ENCODE data around the gene ADIPOR2.
A peak's percentile ranks its signal among the peaks of the same experiment; 100 is the strongest.
"Not testable (repeated sequence)": the region's sequence is repeated elsewhere in the genome, so short reads cannot be mapped to it uniquely, and the experiment has no call there.

ADIPOR2 gene

GRCh38 chr12:1732914-1733313, 42.0 kb downstream of the ADIPOR2 start:
- DNase-seq (no peak), ATAC-seq (ENCODE audit: insufficient read depth, low read depth) (peak; percentile 83)
- TF ChIP-seq, protein P1, sequence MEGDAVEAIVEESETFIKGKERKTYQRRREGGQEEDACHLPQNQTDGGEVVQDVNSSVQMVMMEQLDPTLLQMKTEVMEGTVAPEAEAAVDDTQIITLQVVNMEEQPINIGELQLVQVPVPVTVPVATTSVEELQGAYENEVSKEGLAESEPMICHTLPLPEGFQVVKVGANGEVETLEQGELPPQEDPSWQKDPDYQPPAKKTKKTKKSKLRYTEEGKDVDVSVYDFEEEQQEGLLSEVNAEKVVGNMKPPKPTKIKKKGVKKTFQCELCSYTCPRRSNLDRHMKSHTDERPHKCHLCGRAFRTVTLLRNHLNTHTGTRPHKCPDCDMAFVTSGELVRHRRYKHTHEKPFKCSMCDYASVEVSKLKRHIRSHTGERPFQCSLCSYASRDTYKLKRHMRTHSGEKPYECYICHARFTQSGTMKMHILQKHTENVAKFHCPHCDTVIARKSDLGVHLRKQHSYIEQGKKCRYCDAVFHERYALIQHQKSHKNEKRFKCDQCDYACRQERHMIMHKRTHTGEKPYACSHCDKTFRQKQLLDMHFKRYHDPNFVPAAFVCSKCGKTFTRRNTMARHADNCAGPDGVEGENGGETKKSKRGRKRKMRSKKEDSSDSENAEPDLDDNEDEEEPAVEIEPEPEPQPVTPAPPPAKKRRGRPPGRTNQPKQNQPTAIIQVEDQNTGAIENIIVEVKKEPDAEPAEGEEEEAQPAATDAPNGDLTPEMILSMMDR (IDR thresholded peaks at IDR 0.05; ENCODE audit: borderline replicate concordance, extremely low read depth, low read length, poor library complexity, severe bottlenecking), result no peak
- TF ChIP-seq EZH2 (IDR thresholded peaks at IDR 0.05; ENCODE audit: borderline replicate concordance, low read depth, low read length, severe bottlenecking), result no peak
- Histone ChIP-seq H3K9me3 (ENCODE audit: insufficient read depth, low read length, severe bottlenecking) (no peaks in the 10 kb centered on the region), H2AFZ (ENCODE audit: low read depth, low read length) (no peak overlapping the region), H3K9ac (ENCODE audit: low read depth, low read length) (no peak overlapping the region), H3K4me3 (ENCODE audit: low read depth in 1 of 2, low read length in 2 of 2) (no peak overlapping the region), H3K79me2 (ENCODE audit: insufficient read depth, low read length) (peaks cover 66% of the 10 kb centered on the region), H3K27ac (ENCODE audit: low read length) (no peak overlapping the region), H3K36me3 (ENCODE audit: insufficient read depth, low read length) (0 out of 2 replicates have a peak, but pooled peaks cover 3% of the 10 kb centered on the region), H4K20me1 (ENCODE audit: insufficient read depth, low read length) (peaks cover 35% of the 10 kb centered on the region; the same call in 1 of the 2 replicates), H3K4me2 (ENCODE audit: insufficient read depth, low read length) (no peak overlapping the region), H3K27me3 (ENCODE audit: insufficient read depth, low read length, poor library complexity) (no peaks in the 10 kb centered on the region), H3K4me1 (ENCODE audit: insufficient read depth, low read length) (no peaks in the 10 kb centered on the region)

GRCh38 chr12:1733712-1734111, 42.8 kb downstream of the ADIPOR2 start:
- Histone ChIP-seq H3K79me2 (ENCODE audit: insufficient read depth, low read length) (peaks cover 69% of the 10 kb centered on the region), H4K20me1 (ENCODE audit: insufficient read depth, low read length) (peaks cover 35% of the 10 kb centered on the region; the same call in 1 of the 2 replicates)
- H3K4me1 ChIP-seq (ENCODE audit: insufficient read depth, low read length); DNase-seq; H2AFZ ChIP-seq (ENCODE audit: low read depth, low read length); ATAC-seq (ENCODE audit: insufficient read depth, low read depth); H3K27ac ChIP-seq (ENCODE audit: low read length); H3K9ac ChIP-seq (ENCODE audit: low read depth, low read length); H3K36me3 ChIP-seq (ENCODE audit: insufficient read depth, low read length); H3K27me3 ChIP-seq (ENCODE audit: insufficient read depth, low read length, poor library complexity); H3K4me2 ChIP-seq (ENCODE audit: insufficient read depth, low read length); H3K4me3 ChIP-seq (ENCODE audit: low read depth in 1 of 2, low read length in 2 of 2); H3K9me3 ChIP-seq (ENCODE audit: insufficient read depth, low read length, severe bottlenecking): not testable (repeated sequence)

DNA sequence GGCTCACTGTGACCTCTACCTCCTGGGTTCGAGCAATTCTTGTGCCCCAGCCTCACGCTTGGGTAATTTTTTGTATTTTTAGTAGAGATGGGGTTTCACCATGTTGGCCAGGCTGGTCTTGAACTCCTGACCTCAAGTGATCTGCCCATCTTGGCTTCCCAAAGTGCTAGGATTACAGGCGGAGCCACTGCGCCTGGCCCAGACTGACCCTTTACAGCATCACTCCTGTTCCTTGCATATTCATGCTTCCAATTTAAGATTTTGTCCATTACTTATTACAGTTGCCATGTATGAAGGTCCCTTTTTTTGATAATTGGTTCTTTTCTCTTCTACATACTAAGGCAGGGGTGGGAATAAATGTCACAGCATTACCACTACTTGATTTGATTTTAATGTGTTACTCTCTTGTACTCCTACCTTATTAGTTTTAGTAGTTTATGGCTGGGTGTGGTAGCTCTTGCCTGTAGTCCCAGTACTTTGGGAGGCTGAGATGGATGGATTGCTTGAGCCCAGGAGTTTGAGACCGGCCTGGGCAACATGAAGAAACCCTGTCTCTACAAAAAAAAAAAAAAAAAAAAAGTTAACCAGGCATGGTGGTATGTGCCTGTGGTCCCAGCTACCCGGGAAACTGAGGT, 46.9 kb downstream of the ADIPOR2 start:
- no peak overlapping the region for H3K9ac ChIP-seq (ENCODE audit: low read depth, low read length)
- TF ChIP-seq, protein P1 (IDR thresholded peaks at IDR 0.05; ENCODE audit: borderline replicate concordance, extremely low read depth, low read length, poor library complexity, severe bottlenecking), result no peak
- no peak for TF ChIP-seq EZH2 (IDR thresholded peaks at IDR 0.05; ENCODE audit: borderline replicate concordance, low read depth, low read length, severe bottlenecking)
- peaks cover 72% of the 10 kb centered on the region for H3K79me2 ChIP-seq (ENCODE audit: insufficient read depth, low read length)
- H4K20me1 ChIP-seq (ENCODE audit: insufficient read depth, low read length), result peaks cover 24% of the 10 kb centered on the region
- no peak overlapping the region for H3K4me3 ChIP-seq (ENCODE audit: low read depth in 1 of 2, low read length in 2 of 2)
- H3K27ac ChIP-seq (ENCODE audit: low read length), result no peak overlapping the region
- no peak overlapping the region for H3K4me2 ChIP-seq (ENCODE audit: insufficient read depth, low read length)
- H3K36me3 ChIP-seq (ENCODE audit: insufficient read depth, low read length), result no peaks in the 10 kb centered on the region
- no peaks in the 10 kb centered on the region for H3K9me3 ChIP-seq (ENCODE audit: insufficient read depth, low read length, severe bottlenecking)
- DNase-seq (no peak), ATAC-seq (ENCODE audit: insufficient read depth, low read depth) (no peak)
- H3K4me1 ChIP-seq (ENCODE audit: insufficient read depth, low read length), result no peaks in the 10 kb centered on the region
- no peaks in the 10 kb centered on the region for H3K27me3 ChIP-seq (ENCODE audit: insufficient read depth, low read length, poor library complexity)
- no peak overlapping the region for H2AFZ ChIP-seq (ENCODE audit: low read depth, low read length)

DNA sequence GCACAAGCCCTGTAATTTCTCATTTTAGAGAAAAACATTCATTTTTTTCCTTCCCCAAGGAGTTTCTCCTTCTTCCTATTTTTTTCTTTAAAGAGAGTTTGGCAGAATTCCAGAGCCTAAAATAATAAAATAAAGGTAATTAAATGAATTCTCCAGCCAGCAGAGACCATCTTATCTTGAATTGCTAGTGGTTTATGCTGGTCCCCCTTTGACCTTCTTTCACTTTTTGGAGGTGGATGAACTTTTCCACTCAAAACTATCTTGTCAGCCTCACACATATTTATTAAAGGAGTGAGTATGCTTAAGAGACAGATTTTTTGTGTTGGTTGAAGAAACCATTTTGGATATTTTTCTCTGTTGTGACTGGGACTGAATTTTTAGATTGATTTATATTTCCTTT, 47.6 kb downstream of the ADIPOR2 start:
- H3K4me2 ChIP-seq (ENCODE audit: insufficient read depth, low read length), result no peak overlapping the region
- H3K4me1 ChIP-seq (ENCODE audit: insufficient read depth, low read length), result no peaks in the 10 kb centered on the region

More for the DNA sequence above, 47.6 kb downstream of the ADIPOR2 start:
- Histone ChIP-seq H4K20me1 (ENCODE audit: insufficient read depth, low read length) (peaks cover 19% of the 10 kb centered on the region), H3K9ac (ENCODE audit: low read depth, low read length) (no peak overlapping the region), H3K27ac (ENCODE audit: low read length) (no peak overlapping the region), H3K9me3 (ENCODE audit: insufficient read depth, low read length, severe bottlenecking) (no peaks in the 10 kb centered on the region), H3K4me3 (ENCODE audit: low read depth in 1 of 2, low read length in 2 of 2) (no peak overlapping the region), H2AFZ (ENCODE audit: low read depth, low read length) (no peak overlapping the region), H3K36me3 (ENCODE audit: insufficient read depth, low read length) (no peaks in the 10 kb centered on the region), H3K27me3 (ENCODE audit: insufficient read depth, low read length, poor library complexity) (no peaks in the 10 kb centered on the region), H3K79me2 (ENCODE audit: insufficient read depth, low read length) (peaks cover 72% of the 10 kb centered on the region)
- ATAC-seq (ENCODE audit: insufficient read depth, low read depth) (no peak), DNase-seq (no peak)
- TF ChIP-seq, protein P1 (IDR thresholded peaks at IDR 0.05; ENCODE audit: borderline replicate concordance, extremely low read depth, low read length, poor library complexity, severe bottlenecking), result no peak
- TF ChIP-seq EZH2 (IDR thresholded peaks at IDR 0.05; ENCODE audit: borderline replicate concordance, low read depth, low read length, severe bottlenecking), result no peak

Data from DND-41 (cell line).